Parathyroid adenoma (tissue), 2 donors: ENCODE data around the gene CDK1.

Source experiments
- H2AFZ ChIP-seq: fragments of 300-600 bp; sonication (generic); one replicate; pipeline ENCODE4 v1.7.0; 2017; ENCODE audit warnings: antibody characterized with exemption, mild to moderate bottlenecking
- H3K27ac ChIP-seq: fragments of 300-600 bp; sonication (generic); one replicate; pipeline ENCODE4 v1.7.0; 2017
- H3K27me3 ChIP-seq: fragments of 300-600 bp; sonication (generic); one replicate; pipeline ENCODE4 v1.7.0; 2017; ENCODE audit warnings: low read length; ENCODE audit not compliant: control insufficient read depth, insufficient read depth
- H3K36me3 ChIP-seq: fragments of 300-600 bp; sonication (generic); one replicate; pipeline ENCODE4 v1.7.0; 2017; ENCODE audit warnings: low read length; ENCODE audit not compliant: control insufficient read depth, insufficient read depth
- H3K4me1 ChIP-seq: fragments of 300-600 bp; sonication (generic); one replicate; pipeline ENCODE4 v1.7.0; 2017; ENCODE audit warnings: control low read depth
- H3K4me2 ChIP-seq: fragments of 300-600 bp; sonication (generic); one replicate; pipeline ENCODE4 v1.7.0; 2017; ENCODE audit warnings: low read length
- H3K4me3 ChIP-seq: fragments of 300-600 bp; sonication (generic); one replicate; pipeline ENCODE4 v1.7.0; 2017; ENCODE audit warnings: low read depth, low read length
- H3K79me2 ChIP-seq: fragments of 300-600 bp; sonication (generic); one replicate; pipeline ENCODE4 v1.7.0; 2017; ENCODE audit warnings: control low read depth
- H3K9ac ChIP-seq: fragments of 300-600 bp; sonication (generic); one replicate; pipeline ENCODE4 v1.7.0; 2017; ENCODE audit warnings: mild to moderate bottlenecking
- H3K9me3 ChIP-seq: fragments of 300-600 bp; sonication (generic); one replicate; pipeline ENCODE4 v1.7.0; 2017; ENCODE audit warnings: low read length; ENCODE audit not compliant: control insufficient read depth
- TF ChIP-seq, protein P1 (sequence below): fragments of 300-600 bp; sonication (generic); IDR thresholded peaks from one replicate; pipeline ENCODE4 v1.7.0; 2017; ENCODE audit warnings: antibody characterized with exemption, mild to moderate bottlenecking
- donor health status: primary hyperparathyroidism.

The CDK1 gene

DNA sequence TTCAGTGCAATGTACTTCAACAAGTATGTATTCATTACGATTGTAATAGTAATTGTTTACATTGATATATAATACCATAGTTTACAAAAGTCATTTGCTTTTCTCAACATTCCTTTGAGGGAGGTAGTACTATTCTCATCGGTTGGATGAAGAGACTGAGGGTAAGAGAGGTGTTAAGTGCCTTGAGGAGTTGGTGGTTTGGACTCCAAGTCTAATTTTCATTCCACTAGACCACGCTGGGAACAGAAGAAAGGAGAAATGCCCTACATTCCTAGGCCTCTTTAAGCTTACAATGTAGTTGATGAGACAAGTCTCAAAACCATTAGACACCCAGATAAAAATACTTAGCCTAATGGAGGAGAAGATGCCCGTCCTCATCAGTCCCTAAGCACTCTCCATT is 28.6 kb downstream of the CDK1 start:
- no peak overlapping the region for H3K9ac ChIP-seq
- TF ChIP-seq, protein P1, sequence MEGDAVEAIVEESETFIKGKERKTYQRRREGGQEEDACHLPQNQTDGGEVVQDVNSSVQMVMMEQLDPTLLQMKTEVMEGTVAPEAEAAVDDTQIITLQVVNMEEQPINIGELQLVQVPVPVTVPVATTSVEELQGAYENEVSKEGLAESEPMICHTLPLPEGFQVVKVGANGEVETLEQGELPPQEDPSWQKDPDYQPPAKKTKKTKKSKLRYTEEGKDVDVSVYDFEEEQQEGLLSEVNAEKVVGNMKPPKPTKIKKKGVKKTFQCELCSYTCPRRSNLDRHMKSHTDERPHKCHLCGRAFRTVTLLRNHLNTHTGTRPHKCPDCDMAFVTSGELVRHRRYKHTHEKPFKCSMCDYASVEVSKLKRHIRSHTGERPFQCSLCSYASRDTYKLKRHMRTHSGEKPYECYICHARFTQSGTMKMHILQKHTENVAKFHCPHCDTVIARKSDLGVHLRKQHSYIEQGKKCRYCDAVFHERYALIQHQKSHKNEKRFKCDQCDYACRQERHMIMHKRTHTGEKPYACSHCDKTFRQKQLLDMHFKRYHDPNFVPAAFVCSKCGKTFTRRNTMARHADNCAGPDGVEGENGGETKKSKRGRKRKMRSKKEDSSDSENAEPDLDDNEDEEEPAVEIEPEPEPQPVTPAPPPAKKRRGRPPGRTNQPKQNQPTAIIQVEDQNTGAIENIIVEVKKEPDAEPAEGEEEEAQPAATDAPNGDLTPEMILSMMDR = no peak
- H3K9me3 ChIP-seq = no peaks in the 10 kb centered on the region
- no peaks in the 10 kb centered on the region for H3K79me2 ChIP-seq
- H3K27ac ChIP-seq = no peak overlapping the region
- H3K4me1 ChIP-seq = peaks cover 6% of the 10 kb centered on the region
- no peak overlapping the region for H3K4me2 ChIP-seq
- no peak overlapping the region for H3K4me3 ChIP-seq
- no peak overlapping the region for H2AFZ ChIP-seq
- H3K36me3 ChIP-seq = no peaks in the 10 kb centered on the region
- H3K27me3 ChIP-seq = no peaks in the 10 kb centered on the region

DNA sequence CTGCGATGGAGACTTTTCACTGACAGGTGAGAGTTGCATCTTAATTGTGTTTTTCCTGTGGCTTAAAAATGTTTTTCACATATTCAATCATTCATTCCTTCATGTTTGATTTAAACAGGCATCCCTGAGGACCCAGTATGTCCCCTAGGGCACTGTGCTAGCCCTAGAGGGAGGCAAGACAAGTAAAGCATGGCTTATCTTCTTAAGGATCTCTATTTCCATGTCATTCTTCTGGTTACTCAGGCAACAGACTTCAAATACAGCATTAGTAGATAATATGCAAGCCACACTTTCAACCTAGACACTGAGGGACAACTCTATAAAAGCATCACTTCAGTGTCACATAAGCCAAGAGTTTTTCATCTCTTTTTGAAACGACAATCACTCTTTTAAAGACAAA is 29.2 kb downstream of the CDK1 start:
- Histone ChIP-seq H3K9me3 (no peaks in the 10 kb centered on the region), H3K4me1 (peaks cover 6% of the 10 kb centered on the region), H3K4me2 (no peak overlapping the region), H3K79me2 (no peaks in the 10 kb centered on the region), H3K36me3 (no peaks in the 10 kb centered on the region), H3K27ac (no peak overlapping the region), H3K4me3 (no peak overlapping the region), H3K27me3 (no peaks in the 10 kb centered on the region), H3K9ac (no peak overlapping the region), H2AFZ (no peak overlapping the region)
- TF ChIP-seq, protein P1 = no peak

DNA sequence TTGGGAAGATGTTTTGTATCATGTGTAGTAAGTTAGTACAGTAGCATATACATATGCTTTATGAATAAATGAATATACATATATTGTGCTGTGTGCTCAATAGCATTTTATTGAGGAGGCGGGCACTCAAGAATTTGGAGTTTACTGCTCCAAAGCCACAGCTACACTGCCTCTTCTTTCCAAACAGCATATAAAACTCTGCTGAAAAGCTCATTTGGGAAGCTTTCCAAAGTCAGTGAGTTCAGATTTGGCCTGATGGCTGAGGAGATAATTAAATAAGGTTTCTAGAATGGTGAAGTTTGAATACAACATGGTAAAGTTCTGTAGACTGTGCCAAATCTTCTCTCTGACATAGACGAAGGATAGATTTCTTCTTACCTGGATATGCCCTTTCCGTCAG is 29.8 kb downstream of the CDK1 start:
- Histone ChIP-seq H3K4me1 (peaks cover 6% of the 10 kb centered on the region), H3K9ac (no peak overlapping the region), H3K36me3 (no peaks in the 10 kb centered on the region), H3K79me2 (no peaks in the 10 kb centered on the region), H3K4me3 (no peak overlapping the region), H3K27ac (no peak overlapping the region), H3K4me2 (no peak overlapping the region), H3K27me3 (no peaks in the 10 kb centered on the region), H2AFZ (no peak overlapping the region), H3K9me3 (no peaks in the 10 kb centered on the region)
- TF ChIP-seq, protein P1 = no peak

DNA sequence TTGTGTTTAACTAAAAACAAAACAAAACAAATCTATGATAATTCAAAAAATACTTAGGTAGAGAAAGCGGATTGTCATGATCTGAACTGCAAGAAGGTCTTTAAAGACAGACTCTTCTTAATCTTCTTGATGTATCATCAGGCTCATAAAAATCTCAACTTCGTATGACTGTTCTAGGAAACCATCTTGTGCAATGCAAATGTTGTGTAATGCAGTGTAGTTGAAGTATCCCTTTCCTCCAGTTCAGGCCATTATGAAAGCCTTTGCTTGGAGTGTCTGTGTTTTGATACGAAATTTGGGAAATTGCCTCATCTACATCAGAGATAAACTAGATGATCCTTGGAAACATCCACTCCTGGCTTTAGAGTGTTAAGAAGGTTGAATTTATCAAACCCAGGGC is 30.9 kb downstream of the CDK1 start:
- Histone ChIP-seq H2AFZ (no peak overlapping the region), H3K79me2 (no peaks in the 10 kb centered on the region), H3K27me3 (no peaks in the 10 kb centered on the region), H3K4me3 (no peak overlapping the region), H3K27ac (no peak overlapping the region), H3K4me1 (peaks cover 6% of the 10 kb centered on the region), H3K9ac (no peak overlapping the region), H3K9me3 (no peaks in the 10 kb centered on the region), H3K36me3 (no peaks in the 10 kb centered on the region), H3K4me2 (no peak overlapping the region)
- TF ChIP-seq, protein P1 = no peak

DNA sequence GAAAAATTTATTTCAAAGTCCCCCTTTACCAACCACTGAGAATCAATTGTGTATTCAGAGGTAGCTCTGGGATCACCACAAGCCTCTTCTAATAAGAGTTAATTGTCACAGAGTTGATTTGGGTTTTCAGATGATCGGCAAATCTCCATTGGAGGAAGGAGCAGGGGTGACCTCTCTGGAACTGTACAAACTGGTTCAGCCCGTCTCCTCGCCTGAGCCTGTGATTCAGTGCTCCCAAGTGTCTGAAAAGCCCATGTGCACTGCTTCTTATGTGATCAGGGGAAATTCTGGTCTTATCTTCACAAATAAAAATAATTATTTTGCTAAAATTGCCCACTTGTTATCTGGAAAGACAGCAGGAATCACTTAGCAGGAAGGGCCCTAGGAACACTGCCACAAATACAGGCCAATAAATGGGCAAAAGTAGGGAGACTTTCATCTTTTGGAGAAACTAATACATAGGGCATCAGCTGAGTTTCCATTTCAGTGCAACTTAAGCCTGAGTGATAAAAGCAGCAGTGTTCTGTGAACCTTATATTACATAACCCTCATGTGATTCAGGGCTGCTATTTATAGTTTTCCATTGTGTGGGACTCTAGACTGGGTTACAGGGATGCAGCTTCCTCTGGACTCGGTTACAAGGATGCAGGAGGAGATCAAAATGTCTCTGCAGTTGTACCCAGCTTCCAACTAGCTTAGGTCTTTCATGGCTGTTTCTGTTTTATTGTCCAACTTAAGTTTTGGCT is 32.3 kb downstream of the CDK1 start:
- no peak overlapping the region for H3K9ac ChIP-seq
- peak overlapping the region; percentile 75 for H2AFZ ChIP-seq
- peak overlapping the region; percentile 40 for H3K27ac ChIP-seq
- no peaks in the 10 kb centered on the region for H3K79me2 ChIP-seq
- no peaks in the 10 kb centered on the region for H3K9me3 ChIP-seq
- no peak overlapping the region for H3K4me3 ChIP-seq
- TF ChIP-seq, protein P1 = no peak
- H3K4me2 ChIP-seq = peak overlapping the region; percentile 24
- H3K36me3 ChIP-seq = no peaks in the 10 kb centered on the region
- H3K4me1 ChIP-seq = peaks cover 6% of the 10 kb centered on the region
- H3K27me3 ChIP-seq = no peaks in the 10 kb centered on the region
